MM.1S (cell line): ENCODE results near the gene CHDH.

ENCODE experiments used
- CTCF ChIP-seq: fragments of 300-600 bp; sonication (generic); IDR thresholded peaks from 2 replicates; pipeline ENCODE4 v1.5.1; 2016; ENCODE audit warnings: antibody characterized with exemption, low read length, mixed read lengths
- EZH2 ChIP-seq: fragments of 300-600 bp; sonication (generic); optimal IDR thresholded peaks from 2 replicates; pipeline ENCODE3; 2017; ENCODE audit warnings: low read depth, mild to moderate bottlenecking, antibody characterized with exemption, low read length, mixed read lengths
- EZH2phosphoT487 ChIP-seq: fragments of 300-600 bp; sonication (generic); IDR thresholded peaks from 2 replicates; pipeline ENCODE4 v1.6.1; 2018; ENCODE audit warnings: antibody characterized with exemption, low read length

DNA sequence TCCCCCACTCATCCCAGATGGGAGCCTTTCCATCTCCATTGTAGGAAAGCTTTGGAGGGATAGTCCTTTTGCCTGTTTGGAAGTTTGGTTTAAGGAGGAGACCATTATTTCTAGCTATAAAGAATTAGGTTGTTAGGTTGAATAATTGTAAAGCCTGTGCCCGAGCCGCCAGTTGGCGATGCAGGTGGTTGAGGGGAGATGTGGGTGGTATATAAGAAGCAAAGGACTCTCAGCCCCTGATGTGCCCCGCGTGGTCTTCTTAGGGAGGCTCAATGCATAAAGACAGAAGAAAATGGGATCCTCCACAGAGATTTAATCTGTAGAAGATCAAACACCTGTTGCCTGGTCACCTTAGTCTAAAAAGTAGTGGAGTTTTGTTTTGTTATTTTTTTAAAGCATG is 55.7 kb downstream of the CHDH start:
- TF ChIP-seq CTCF (no peak), EZH2 (no peak), EZH2phosphoT487 (no peak)
